ENCODE data around the gene CDH2.

Gene CDH2

DNA sequence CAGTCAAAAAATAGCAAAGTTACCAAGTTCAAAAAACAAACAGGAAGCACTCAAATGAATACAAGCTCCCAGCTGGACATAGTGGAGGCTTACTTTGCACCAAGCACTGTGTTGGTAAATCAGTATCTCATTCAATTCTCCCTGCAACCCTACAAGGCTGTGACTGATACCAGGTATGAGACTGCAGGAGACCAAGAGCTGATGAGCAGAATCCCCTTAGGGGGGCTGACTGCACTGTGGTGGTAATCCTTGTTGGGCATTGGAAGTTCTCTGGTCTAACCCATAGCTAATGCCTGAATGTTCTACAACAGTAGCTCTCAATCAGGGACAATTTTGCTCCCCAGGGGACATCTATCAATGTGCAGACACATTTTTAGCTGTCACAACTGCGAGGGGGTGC lies 26.0 kb downstream of the CDH2 start:
- TF ChIP-seq, protein P1, sequence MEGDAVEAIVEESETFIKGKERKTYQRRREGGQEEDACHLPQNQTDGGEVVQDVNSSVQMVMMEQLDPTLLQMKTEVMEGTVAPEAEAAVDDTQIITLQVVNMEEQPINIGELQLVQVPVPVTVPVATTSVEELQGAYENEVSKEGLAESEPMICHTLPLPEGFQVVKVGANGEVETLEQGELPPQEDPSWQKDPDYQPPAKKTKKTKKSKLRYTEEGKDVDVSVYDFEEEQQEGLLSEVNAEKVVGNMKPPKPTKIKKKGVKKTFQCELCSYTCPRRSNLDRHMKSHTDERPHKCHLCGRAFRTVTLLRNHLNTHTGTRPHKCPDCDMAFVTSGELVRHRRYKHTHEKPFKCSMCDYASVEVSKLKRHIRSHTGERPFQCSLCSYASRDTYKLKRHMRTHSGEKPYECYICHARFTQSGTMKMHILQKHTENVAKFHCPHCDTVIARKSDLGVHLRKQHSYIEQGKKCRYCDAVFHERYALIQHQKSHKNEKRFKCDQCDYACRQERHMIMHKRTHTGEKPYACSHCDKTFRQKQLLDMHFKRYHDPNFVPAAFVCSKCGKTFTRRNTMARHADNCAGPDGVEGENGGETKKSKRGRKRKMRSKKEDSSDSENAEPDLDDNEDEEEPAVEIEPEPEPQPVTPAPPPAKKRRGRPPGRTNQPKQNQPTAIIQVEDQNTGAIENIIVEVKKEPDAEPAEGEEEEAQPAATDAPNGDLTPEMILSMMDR (IDR thresholded peaks at IDR 0.05; ENCODE audit: borderline replicate concordance, control extremely low read depth, extremely low read depth, insufficient read depth, missing control alignments) = no peak
- no peak for DNase-seq (ENCODE audit: low spot score)
- in situ Hi-C loops (cut with MboI; ENCODE audit: low sequenced_read_pairs, unreplicated experiment) = no loop called here

DNA sequence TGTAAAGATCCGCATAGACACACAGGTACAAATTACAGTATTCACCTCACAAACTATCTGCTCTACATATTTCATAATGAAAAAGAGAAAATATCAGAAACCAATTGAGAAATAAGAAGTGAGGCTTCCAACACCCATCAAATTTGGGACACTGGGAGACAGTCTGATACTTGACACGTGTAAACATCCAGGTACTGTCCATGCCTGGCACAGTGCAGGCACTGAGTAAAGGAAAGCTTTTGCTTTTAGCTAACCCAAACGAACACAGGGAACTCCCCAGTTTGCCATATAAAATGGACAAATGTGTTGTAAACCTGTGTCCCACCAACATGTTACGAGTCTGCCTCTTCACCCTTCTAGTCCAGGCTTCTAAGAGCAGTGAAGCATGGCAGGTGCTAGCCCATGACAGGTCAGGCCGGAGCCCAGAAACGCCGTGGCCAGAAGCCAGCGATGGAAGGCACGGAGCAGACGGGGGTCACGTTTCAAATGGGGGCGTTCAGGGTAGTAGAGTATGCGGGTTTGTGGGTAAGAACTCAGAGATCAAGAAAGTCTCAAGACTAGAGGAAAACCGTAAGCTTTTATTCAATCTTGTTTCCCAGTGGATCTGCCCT lies 27.0 kb downstream of the CDH2 start:
- in situ Hi-C loops (cut with MboI; ENCODE audit: low sequenced_read_pairs, unreplicated experiment) = no loop called here
- DNase-seq (ENCODE audit: low spot score) = no peak

DNA sequence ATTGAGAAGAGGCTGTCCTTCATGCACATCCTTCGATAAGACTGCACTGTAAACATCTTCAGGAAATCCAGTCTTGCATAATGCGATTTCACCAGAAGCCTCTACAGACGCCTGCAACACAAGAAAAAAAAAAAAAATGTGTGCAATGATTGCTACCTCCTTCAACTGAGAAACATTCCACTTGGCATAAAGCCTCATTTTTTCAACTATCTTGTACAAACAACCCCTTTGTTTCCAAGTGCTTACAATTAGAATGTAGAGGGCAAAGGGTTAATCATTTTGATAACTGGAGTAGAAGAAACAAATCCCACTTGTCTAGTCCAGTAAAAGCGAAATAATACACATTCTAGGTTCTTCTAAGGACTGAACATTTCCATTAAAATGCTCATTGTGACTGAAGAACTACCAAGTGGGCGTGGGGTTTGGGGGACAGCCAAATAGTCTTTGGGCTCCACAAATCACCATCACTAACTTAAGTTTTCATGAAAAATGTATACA lies 29.2 kb downstream of the CDH2 start:
- no peak for DNase-seq (ENCODE audit: low spot score)
- TF ChIP-seq, protein P1 (IDR thresholded peaks at IDR 0.05; ENCODE audit: borderline replicate concordance, control extremely low read depth, extremely low read depth, insufficient read depth, missing control alignments) = no peak
- in situ Hi-C loops (cut with MboI; ENCODE audit: low sequenced_read_pairs, unreplicated experiment) = no loop called here

More for the DNA sequence above, 27.0 kb downstream of the CDH2 start:
- TF ChIP-seq, protein P1 (IDR thresholded peaks at IDR 0.05; ENCODE audit: borderline replicate concordance, control extremely low read depth, extremely low read depth, insufficient read depth, missing control alignments) = no peak

DNA sequence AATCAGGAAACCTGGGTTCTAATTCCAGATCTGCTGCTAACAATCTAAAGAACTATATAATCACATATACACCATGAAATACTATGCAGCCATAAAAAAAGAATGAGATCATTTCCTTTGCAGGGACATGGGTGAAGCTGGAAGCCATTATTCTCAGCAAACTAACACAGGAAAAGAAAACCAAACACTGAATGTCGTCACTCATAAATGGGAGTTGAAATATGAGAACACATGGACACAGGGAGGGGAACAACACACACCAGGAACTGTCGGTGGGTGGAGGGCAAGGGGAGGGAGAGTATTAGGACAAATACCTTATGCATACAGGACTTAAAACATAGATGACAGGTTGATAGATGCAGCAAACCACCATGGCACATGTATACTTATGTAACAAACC lies 33.2 kb downstream of the CDH2 start:
- TF ChIP-seq, protein P1 (IDR thresholded peaks at IDR 0.05; ENCODE audit: borderline replicate concordance, control extremely low read depth, extremely low read depth, insufficient read depth, missing control alignments) = no peak
- in situ Hi-C loops (cut with MboI; ENCODE audit: low sequenced_read_pairs, unreplicated experiment) = no loop called here
- no peak for DNase-seq (ENCODE audit: low spot score)

DNA sequence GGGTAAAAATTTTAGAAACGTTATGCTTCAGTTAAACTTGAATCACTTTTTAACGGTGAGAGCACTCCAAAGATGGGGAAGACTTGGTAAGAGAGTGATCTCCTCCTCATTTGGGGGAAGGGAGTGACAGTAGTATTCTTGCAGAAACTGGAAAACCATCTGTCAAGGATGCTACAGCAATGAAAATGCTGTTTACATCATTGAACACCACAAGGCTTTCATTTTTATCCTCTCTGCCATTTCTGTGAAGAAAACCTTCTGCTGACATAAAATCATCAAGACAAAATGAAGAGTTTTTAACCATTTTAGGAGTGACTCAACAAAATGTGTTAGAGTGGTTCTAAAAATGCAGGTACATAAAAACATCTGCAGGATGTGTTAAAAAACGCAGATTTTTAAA lies 38.1 kb downstream of the CDH2 start:
- TF ChIP-seq, protein P1 (IDR thresholded peaks at IDR 0.05; ENCODE audit: borderline replicate concordance, control extremely low read depth, extremely low read depth, insufficient read depth, missing control alignments) = no peak
- DNase-seq (ENCODE audit: low spot score) = no peak
- in situ Hi-C loops (cut with MboI; ENCODE audit: low sequenced_read_pairs, unreplicated experiment) = no loop called here

DNA sequence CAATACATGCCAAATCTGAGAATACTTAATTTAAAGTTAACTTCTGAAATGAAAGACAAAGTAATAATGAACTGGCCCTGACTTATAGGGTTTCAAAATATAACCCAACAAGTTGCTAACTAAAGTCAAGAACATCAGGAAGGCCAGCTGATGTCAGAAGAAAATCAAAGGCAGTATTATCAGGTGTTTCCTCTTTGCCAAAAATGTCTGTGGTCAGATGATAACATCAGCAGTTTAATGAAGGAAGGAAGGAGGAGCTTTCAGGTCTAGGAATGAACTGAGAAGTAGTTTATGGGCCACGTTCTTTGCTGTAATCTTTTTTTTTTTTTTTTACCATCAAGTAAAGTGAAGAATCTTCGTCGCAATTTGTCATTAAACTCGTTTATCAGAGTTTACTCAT lies 40.9 kb downstream of the CDH2 start:
- TF ChIP-seq, protein P1 (IDR thresholded peaks at IDR 0.05; ENCODE audit: borderline replicate concordance, control extremely low read depth, extremely low read depth, insufficient read depth, missing control alignments) = no peak
- in situ Hi-C loops (cut with MboI; ENCODE audit: low sequenced_read_pairs, unreplicated experiment) = no loop called here
- DNase-seq (ENCODE audit: low spot score) = no peak

All from GM13976 (cell line).